ENCODE measurements around the gene GABRG3.

GABRG3 gene

DNA sequence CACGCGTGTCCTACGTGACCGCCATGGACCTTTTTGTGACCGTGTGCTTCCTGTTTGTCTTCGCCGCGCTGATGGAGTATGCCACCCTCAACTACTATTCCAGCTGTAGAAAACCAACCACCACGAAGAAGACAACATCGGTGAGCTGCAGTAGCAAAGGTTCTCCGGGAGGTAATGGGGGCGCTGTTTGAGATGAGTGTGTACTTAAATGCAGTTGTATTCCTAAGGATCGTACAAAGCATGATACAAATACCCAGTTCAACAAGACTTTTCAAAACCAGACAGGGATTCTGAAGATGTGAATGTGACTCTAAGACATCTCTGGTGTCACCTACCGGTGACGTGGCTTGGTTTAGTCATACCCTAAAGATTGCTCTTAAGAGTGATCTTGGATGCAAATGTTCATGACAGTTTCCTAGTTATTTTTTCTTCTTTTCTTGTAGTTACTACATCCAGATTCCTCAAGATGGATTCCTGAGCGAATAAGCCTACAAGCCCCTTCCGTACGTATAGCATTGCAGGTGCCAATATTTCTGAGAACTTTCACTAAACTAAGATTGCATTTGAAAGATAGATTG lies 556.6 kb downstream of the GABRG3 start:
- H3K4me3 ChIP-seq (replicated peaks; ENCODE audit: insufficient read depth, low read length): no peak overlapping the region
- H3K27me3 ChIP-seq (ENCODE audit: insufficient read depth, poor library complexity, severe bottlenecking): no peaks in the 10 kb centered on the region
- TF ChIP-seq, protein P1, sequence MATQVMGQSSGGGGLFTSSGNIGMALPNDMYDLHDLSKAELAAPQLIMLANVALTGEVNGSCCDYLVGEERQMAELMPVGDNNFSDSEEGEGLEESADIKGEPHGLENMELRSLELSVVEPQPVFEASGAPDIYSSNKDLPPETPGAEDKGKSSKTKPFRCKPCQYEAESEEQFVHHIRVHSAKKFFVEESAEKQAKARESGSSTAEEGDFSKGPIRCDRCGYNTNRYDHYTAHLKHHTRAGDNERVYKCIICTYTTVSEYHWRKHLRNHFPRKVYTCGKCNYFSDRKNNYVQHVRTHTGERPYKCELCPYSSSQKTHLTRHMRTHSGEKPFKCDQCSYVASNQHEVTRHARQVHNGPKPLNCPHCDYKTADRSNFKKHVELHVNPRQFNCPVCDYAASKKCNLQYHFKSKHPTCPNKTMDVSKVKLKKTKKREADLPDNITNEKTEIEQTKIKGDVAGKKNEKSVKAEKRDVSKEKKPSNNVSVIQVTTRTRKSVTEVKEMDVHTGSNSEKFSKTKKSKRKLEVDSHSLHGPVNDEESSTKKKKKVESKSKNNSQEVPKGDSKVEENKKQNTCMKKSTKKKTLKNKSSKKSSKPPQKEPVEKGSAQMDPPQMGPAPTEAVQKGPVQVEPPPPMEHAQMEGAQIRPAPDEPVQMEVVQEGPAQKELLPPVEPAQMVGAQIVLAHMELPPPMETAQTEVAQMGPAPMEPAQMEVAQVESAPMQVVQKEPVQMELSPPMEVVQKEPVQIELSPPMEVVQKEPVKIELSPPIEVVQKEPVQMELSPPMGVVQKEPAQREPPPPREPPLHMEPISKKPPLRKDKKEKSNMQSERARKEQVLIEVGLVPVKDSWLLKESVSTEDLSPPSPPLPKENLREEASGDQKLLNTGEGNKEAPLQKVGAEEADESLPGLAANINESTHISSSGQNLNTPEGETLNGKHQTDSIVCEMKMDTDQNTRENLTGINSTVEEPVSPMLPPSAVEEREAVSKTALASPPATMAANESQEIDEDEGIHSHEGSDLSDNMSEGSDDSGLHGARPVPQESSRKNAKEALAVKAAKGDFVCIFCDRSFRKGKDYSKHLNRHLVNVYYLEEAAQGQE (IDR thresholded peaks at IDR 0.05; ENCODE audit: insufficient replicate concordance, low read depth): no peak
- no peak for TF ChIP-seq CTCF (IDR thresholded peaks at IDR 0.05; ENCODE audit: insufficient read depth, low read length)
- TF ChIP-seq POLR2AphosphoS5 (IDR thresholded peaks at IDR 0.05; ENCODE audit: low read depth): no peak
- no peak for TF ChIP-seq SPI1 (IDR thresholded peaks at IDR 0.05; ENCODE audit: borderline replicate concordance, low read depth)
- TF ChIP-seq GABPA (IDR thresholded peaks at IDR 0.05; ENCODE audit: low read depth): no peak
- DNase-seq (ENCODE audit: low read depth in 1 of 2, low spot score in 1 of 2): no peak
- no peak overlapping the region for H3K27ac ChIP-seq (replicated peaks)

- no peak for DNase-seq (ENCODE audit: low read depth in 1 of 2, low spot score in 1 of 2)
- no peak overlapping the region for H3K4me3 ChIP-seq (replicated peaks; ENCODE audit: insufficient read depth, low read length)
- H3K27ac ChIP-seq (replicated peaks): no peak overlapping the region
- TF ChIP-seq GABPA (IDR thresholded peaks at IDR 0.05; ENCODE audit: low read depth): no peak
- TF ChIP-seq POLR2AphosphoS5 (IDR thresholded peaks at IDR 0.05; ENCODE audit: low read depth): no peak
- TF ChIP-seq SPI1 (IDR thresholded peaks at IDR 0.05; ENCODE audit: borderline replicate concordance, low read depth): no peak
- H3K27me3 ChIP-seq (ENCODE audit: insufficient read depth, poor library complexity, severe bottlenecking): no peaks in the 10 kb centered on the region
Measured at GRCh38 chr15:27529399-27529798, 558.4 kb downstream of the GABRG3 start.

DNA sequence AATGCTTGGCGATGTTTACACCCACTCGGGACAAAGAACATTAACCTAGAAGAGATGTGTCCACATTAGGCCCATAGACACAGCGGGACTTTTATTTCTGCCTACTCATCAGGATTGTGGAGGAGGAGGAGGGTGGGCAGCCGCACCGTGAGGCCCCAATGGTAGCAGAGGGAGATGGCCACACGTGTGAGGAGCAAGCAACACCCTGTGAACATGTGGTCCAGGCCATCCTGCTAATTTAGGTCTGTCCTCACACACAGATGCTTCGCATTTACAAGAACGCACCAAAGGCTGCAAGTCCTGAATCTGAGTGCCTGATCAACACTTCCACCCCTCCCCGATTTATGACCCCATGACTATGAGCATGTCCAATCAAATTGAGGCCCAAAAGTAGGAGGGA lies 560.0 kb downstream of the GABRG3 start:
- DNase-seq (ENCODE audit: low read depth in 1 of 2, low spot score in 1 of 2): no peak
- Histone ChIP-seq H3K27me3 (ENCODE audit: insufficient read depth, poor library complexity, severe bottlenecking) (no peaks in the 10 kb centered on the region), H3K27ac (replicated peaks) (no peak overlapping the region), H3K4me3 (replicated peaks; ENCODE audit: insufficient read depth, low read length) (no peak overlapping the region)
- TF ChIP-seq, protein P1 (IDR thresholded peaks at IDR 0.05; ENCODE audit: insufficient replicate concordance, low read depth): no peak
- TF ChIP-seq SPI1 (IDR thresholded peaks at IDR 0.05; ENCODE audit: borderline replicate concordance, low read depth): no peak
- TF ChIP-seq GABPA (IDR thresholded peaks at IDR 0.05; ENCODE audit: low read depth): no peak
- no peak for TF ChIP-seq CTCF (IDR thresholded peaks at IDR 0.05; ENCODE audit: insufficient read depth, low read length)
- TF ChIP-seq POLR2AphosphoS5 (IDR thresholded peaks at IDR 0.05; ENCODE audit: low read depth): no peak

DNA sequence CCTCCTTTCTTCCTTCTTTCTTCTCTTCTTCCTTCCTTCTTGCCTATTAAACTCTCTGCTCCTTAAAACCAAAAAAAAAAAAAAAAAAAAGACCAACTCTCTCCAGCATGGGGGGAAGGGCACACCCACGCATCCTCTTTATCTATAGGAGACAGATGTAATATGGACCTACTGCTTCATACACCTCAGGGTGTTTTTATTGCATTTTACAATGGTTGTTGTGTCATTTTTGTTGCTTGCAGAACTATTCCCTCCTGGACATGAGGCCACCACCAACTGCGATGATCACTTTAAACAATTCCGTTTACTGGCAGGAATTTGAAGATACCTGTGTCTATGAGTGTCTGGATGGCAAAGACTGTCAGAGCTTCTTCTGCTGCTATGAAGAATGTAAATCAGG lies 561.4 kb downstream of the GABRG3 start:
- Histone ChIP-seq H3K27me3 (ENCODE audit: insufficient read depth, poor library complexity, severe bottlenecking) (no peaks in the 10 kb centered on the region), H3K27ac (replicated peaks) (no peak overlapping the region), H3K4me3 (replicated peaks; ENCODE audit: insufficient read depth, low read length) (no peak overlapping the region)
- DNase-seq (ENCODE audit: low read depth in 1 of 2, low spot score in 1 of 2): no peak
- TF ChIP-seq SPI1 (IDR thresholded peaks at IDR 0.05; ENCODE audit: borderline replicate concordance, low read depth): no peak

All from HL-60 (cell line).